22Rv1 (cell line): ENCODE measurements around the gene C4orf50.

ENCODE experiments used
- ZFX ChIP-seq: fragments of 450-650 bp; IDR thresholded peaks from 2 replicates; pipeline ENCODE4 v1.6.1; 2017; ENCODE audit warnings: antibody characterized with exemption, borderline replicate concordance
- TF ChIP-seq, protein P1 (sequence below): fragments of 450-650 bp; IDR thresholded peaks from 2 replicates; pipeline ENCODE4 v1.5.1; 2017; ENCODE audit warnings: mild to moderate bottlenecking

- TF ChIP-seq, protein P1, sequence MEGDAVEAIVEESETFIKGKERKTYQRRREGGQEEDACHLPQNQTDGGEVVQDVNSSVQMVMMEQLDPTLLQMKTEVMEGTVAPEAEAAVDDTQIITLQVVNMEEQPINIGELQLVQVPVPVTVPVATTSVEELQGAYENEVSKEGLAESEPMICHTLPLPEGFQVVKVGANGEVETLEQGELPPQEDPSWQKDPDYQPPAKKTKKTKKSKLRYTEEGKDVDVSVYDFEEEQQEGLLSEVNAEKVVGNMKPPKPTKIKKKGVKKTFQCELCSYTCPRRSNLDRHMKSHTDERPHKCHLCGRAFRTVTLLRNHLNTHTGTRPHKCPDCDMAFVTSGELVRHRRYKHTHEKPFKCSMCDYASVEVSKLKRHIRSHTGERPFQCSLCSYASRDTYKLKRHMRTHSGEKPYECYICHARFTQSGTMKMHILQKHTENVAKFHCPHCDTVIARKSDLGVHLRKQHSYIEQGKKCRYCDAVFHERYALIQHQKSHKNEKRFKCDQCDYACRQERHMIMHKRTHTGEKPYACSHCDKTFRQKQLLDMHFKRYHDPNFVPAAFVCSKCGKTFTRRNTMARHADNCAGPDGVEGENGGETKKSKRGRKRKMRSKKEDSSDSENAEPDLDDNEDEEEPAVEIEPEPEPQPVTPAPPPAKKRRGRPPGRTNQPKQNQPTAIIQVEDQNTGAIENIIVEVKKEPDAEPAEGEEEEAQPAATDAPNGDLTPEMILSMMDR: no peak
- no peak for TF ChIP-seq ZFX
These were observed 128.0 kb downstream of the C4orf50 start for GRCh38 chr4:5890063-5890727.
